Lung (tissue), 12 donors: ENCODE results near the gene PYDC1. TPM values are rescaled to one million over a fixed set of nuclear protein-coding genes. Genes with fewer than 3 reads are reported as not detected.

Experiments used
- ATAC-seq: fragments of 200-7000 bp; cut with Tn5 transposase; one replicate; pipeline ENCODE4 v1.9.1; 2020; ENCODE audit warnings: moderate number of reproducible peaks; ENCODE audit not compliant: insufficient read depth, low FRiP score
- DNase-seq, 3 donors: peaks; one replicate each; pipeline ENCODE4 v3.0.0-alpha.2; 2013 to 2017
- H3K27ac ChIP-seq, 2 donors: one replicate each; pipeline ENCODE4 v1.5.1; 2013; ENCODE audit warnings: mild to moderate bottlenecking in 2 of 2, moderate library complexity in 2 of 2, control low read depth in 1 of 2, inconsistent platforms in 1 of 2, low read depth in 1 of 2, low read length in 1 of 2
- H3K27me3 ChIP-seq, 3 donors: one replicate each; pipeline ENCODE4 v1.5.1; 2013; ENCODE audit warnings: low read length in 2 of 3; ENCODE audit not compliant: control insufficient read depth in 3 of 3, insufficient read depth in 3 of 3
- H3K36me3 ChIP-seq, 4 donors: one replicate each; pipeline ENCODE4 v1.5.1; 2013; ENCODE audit warnings: low read length in 4 of 4, mild to moderate bottlenecking in 1 of 4, moderate library complexity in 1 of 4; ENCODE audit not compliant: control insufficient read depth in 4 of 4, insufficient read depth in 4 of 4
- H3K4me1 ChIP-seq, 5 donors: one replicate each; pipeline ENCODE4 v1.5.1; 2013; ENCODE audit warnings: low read length in 5 of 5, mild to moderate bottlenecking in 2 of 5, moderate library complexity in 1 of 5; ENCODE audit not compliant: control insufficient read depth in 5 of 5, insufficient read depth in 5 of 5
- H3K4me3 ChIP-seq: one replicate; pipeline ENCODE4 v1.5.1; 2013; ENCODE audit warnings: mild to moderate bottlenecking, control low read depth, moderate library complexity
- H3K9ac ChIP-seq, 2 donors: one replicate each; pipeline ENCODE4 v1.5.1; 2013; ENCODE audit warnings: low read length in 2 of 2, control low read depth in 1 of 2; ENCODE audit not compliant: insufficient read depth in 1 of 2
- H3K9me3 ChIP-seq, 4 donors: one replicate each; pipeline ENCODE4 v1.5.1; 2013; ENCODE audit warnings: low read length in 3 of 4, mild to moderate bottlenecking in 1 of 4, moderate library complexity in 1 of 4; ENCODE audit not compliant: control insufficient read depth in 4 of 4, insufficient read depth in 3 of 4
- CTCF ChIP-seq: IDR thresholded peaks from 2 replicates; pipeline ENCODE4 v1.5.1; 2012; ENCODE audit warnings: mild to moderate bottlenecking; ENCODE audit errors: control extremely low read depth, extremely low read depth
- WGBS, 2 donors: extraction: QIAGEN DNeasy Blood & Tissue Kit; methylation state at CpG; one replicate each; pipeline ENCODE4 v1.1.7; 2013; 5-methylcytosine and 5-hydroxymethylcytosine counted together
- polyA plus RNA-seq, 2 donors: library from polyadenylated mRNA; stranded (reverse); fragments of 200-250 nt; gene quantifications; one replicate each; pipeline ENCODE4 v1.2.1, GENCODE V29; 2013
- total RNA-seq, 2 donors: library from RNA; depleted of rRNA in 1 of 2; stranded (reverse); fragments of >200 nt in 1 of 2; gene quantifications; one replicate each; pipeline ENCODE4 v1.2.1, GENCODE V29; 2014 to 2021
- donor health status: control.
- donor health status: control.
- donor health status: Bipolar disorder and iron deficiency.
- donor health status: healthy.
- donor health status: DM: yes; HTN: yes; CAD: no.

The PYDC1 gene
- total and polyA plus RNA-seq, 4 donors = not detected

- Histone ChIP-seq H3K9me3 (no peaks in the 10 kb centered on the region), H3K4me1 (peaks cover 2 to 19% (median 7%) of the 10 kb centered on the region in 5 donors), H3K27ac (no peak overlapping the region), H3K36me3 (no peaks in the 10 kb centered on the region), H3K4me3 (no peak overlapping the region), H3K9ac (no peak overlapping the region), H3K27me3 (peaks cover 0 to 57% (median 42%) of the 10 kb centered on the region in 3 donors)
- ATAC-seq = no peak
- TF ChIP-seq CTCF = no peak
- WGBS, 2 donors = 96 to 97% methylated on average over 1 of the region's 1 CpG
- no peak for DNase-seq
Observed at GRCh38 chr16:31213342-31213741, 3.6 kb downstream of the PYDC1 start.

- Histone ChIP-seq H3K36me3 (no peaks in the 10 kb centered on the region), H3K27me3 (peaks cover 0 to 24% (median 3%) of the 10 kb centered on the region in 3 donors), H3K27ac (no peak overlapping the region), H3K4me3 (no peak overlapping the region), H3K9me3 (no peaks in the 10 kb centered on the region), H3K9ac (no peak overlapping the region), H3K4me1 (peaks cover 0 to 2% (median 0%) of the 10 kb centered on the region in 5 donors)
- no peak for TF ChIP-seq CTCF
- ATAC-seq (no peak), DNase-seq (no peak)
- 41 to 58% methylated on average over 6 of the region's 6 CpGs for WGBS, 2 donors
Observed at GRCh38 chr16:31206776-31207175, 10.2 kb downstream of the PYDC1 start.

DNA sequence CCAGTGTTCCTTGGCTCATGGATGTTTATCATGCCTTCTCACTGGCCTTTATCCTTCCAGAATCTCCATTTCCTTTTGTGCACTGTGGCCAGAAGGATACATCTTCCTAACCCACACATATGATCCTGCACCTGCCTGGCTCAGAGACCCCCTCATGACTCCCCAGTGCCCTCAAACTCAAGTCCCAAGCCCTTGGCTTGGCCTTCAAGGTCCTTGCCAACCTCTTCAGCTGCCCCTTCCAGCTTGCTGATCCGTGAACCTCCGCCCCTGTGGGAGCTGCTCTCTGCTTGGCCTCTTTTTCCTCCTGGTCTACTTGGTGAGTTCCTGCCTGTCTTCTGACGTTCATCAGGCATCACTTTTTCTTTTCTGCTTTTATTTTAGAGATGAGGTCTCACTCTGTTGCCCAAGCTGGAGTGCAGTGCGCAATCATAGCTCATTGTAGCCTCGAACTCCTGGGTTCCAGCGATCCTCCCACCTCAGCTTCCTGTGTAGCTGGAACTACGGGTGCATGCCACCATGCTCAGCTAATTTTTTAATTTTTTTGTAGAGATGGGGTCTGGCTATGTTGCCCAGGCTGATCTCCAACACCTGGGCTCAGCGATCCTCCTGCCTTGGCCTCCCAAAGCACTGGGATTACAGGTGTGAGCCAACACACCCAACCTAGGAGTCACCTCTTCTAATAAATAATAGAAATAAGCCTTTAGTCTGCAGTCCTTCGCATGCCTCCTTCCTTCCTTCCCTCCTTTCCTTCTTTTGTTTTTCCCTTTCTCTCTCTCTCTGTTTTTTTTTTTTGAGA, 11.9 kb downstream of the PYDC1 start:
- H3K27ac ChIP-seq = no peak overlapping the region
- no peak overlapping the region for H3K9ac ChIP-seq
- H3K9me3 ChIP-seq = no peaks in the 10 kb centered on the region
- TF ChIP-seq CTCF = no peak
- ATAC-seq (no peak), DNase-seq (no peak)
- no peaks in the 10 kb centered on the region for H3K36me3 ChIP-seq
- 80 to 88% methylated on average over 9 of the region's 9 CpGs for WGBS, 2 donors
- peaks cover 0 to 19% (median 0%) of the 10 kb centered on the region in 3 donors for H3K27me3 ChIP-seq
- H3K4me3 ChIP-seq = no peak overlapping the region
- H3K4me1 ChIP-seq = peaks cover 0 to 9% (median 0%) of the 10 kb centered on the region in 5 donors
